Esophagus muscularis mucosa (tissue), 4 donors: Measurements from ENCODE around the gene ME1. TPM values are rescaled to one million over a fixed set of nuclear protein-coding genes. Genes with fewer than 3 reads are reported as not detected.

Experiments used
- DNase-seq: peaks from one replicate; pipeline ENCODE4 v3.0.0-alpha.2; 2017; ENCODE audit errors: extremely low spot score
- H3K27ac ChIP-seq, 4 donors: fragments of 200-600 bp; sonication (generic); replicated peaks in 1 of 4; 1 replicate in 3 of 4; 2 replicates in 1 of 4; pipeline ENCODE4 v1.5.1; 2016 to 2019; ENCODE audit warnings: mild to moderate bottlenecking in 1 of 4
- H3K27me3 ChIP-seq, 4 donors: fragments of 200-600 bp; sonication (generic); one replicate each; pipeline versions ENCODE4 v1.5.1 to v1.6.0; 2016 to 2019
- H3K36me3 ChIP-seq, 4 donors: fragments of 200-600 bp; sonication (generic); one replicate each; pipeline ENCODE4 v1.5.1; 2016 to 2019
- H3K4me1 ChIP-seq, 4 donors: fragments of 200-600 bp; sonication (generic); one replicate each; pipeline ENCODE4 v1.5.1; 2016 to 2019
- H3K4me3 ChIP-seq, 4 donors: fragments of 200-600 bp; sonication (generic); 1 replicate in 2 of 4; 2 replicates in 2 of 4; pipeline ENCODE4 v1.5.1; 2016 to 2019; ENCODE audit warnings: mild to moderate bottlenecking in 4 of 4, moderate library complexity in 1 of 4
- H3K9me3 ChIP-seq, 4 donors: fragments of 200-600 bp; sonication (generic); 1 replicate in 3 of 4; 2 replicates in 1 of 4; pipeline ENCODE4 v1.5.1; 2016 to 2019
- CTCF ChIP-seq, 3 experiments: fragments of 200-600 bp in 2 of 3; fragments of 450-650 bp in 1 of 3; sonication (generic) in 2 of 3; IDR thresholded peaks; one replicate each; pipeline ENCODE4 v1.5.1; 2017 to 2019; ENCODE audit warnings: antibody characterized with exemption in 3 of 3, mild to moderate bottlenecking in 2 of 3, moderate library complexity in 1 of 3
- EP300 ChIP-seq: sonication (generic); formaldehyde crosslinking; IDR thresholded peaks from one replicate; pipeline ENCODE4 v1.6.1; 2017; ENCODE audit warnings: antibody characterized with exemption
- POLR2A ChIP-seq: fragments of 450-650 bp; IDR thresholded peaks from one replicate; pipeline ENCODE4 v1.6.1; 2017; ENCODE audit warnings: antibody characterized with exemption, moderate library complexity, mild to moderate bottlenecking, low read depth
- POLR2AphosphoS5 ChIP-seq, 2 donors: sonication (generic); formaldehyde crosslinking; IDR thresholded peaks; one replicate each; pipeline ENCODE4 v1.6.1; 2017; ENCODE audit warnings: antibody characterized with exemption in 2 of 2
- WGBS: methylation state at CpG from one replicate; pipeline ENCODE4 v1.1.5; 2018; 5-methylcytosine and 5-hydroxymethylcytosine counted together
- intact Hi-C: fragments of 100-400 bp; cut with DNase I; formaldehyde crosslinking; loops from one replicate; pipeline ENCODE4 v1.15.1; 2023
- total RNA-seq, 4 donors: library from RNA; depleted of rRNA; stranded (reverse); fragments of >200 nt; gene quantifications; one replicate each; pipeline versions ENCODE4 v1.1.0 to v1.2.1, GENCODE V29; 2016

Gene ME1
- total RNA-seq, 4 donors from 2014 or later: 15.6 to 25.7 (median 19.3) TPM

DNA sequence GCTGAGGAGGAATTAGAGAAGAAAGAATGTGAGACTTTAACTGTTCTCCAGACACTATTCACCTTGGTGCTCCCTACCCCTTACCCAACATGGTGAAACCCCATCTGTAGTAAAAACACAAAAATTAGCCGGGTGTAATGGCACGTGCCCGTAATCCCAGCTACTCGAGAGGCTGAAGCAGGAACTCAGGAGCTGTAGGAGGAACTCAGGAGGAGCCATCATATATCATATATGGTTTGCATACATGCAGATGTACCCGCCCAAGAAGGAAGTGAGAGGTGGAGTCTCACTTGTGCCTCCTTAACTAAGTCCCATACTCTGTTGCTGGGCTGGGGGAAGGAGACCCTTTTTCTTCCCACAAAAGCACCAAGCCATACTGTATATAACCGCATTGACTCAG is 35.5 kb upstream of the ME1 start:
- TF ChIP-seq EP300 (no peak), POLR2A (no peak), CTCF (IDR thresholded peaks at IDR 0.05) (no peak), POLR2AphosphoS5 (IDR thresholded peaks at IDR 0.05) (no peak)

DNA sequence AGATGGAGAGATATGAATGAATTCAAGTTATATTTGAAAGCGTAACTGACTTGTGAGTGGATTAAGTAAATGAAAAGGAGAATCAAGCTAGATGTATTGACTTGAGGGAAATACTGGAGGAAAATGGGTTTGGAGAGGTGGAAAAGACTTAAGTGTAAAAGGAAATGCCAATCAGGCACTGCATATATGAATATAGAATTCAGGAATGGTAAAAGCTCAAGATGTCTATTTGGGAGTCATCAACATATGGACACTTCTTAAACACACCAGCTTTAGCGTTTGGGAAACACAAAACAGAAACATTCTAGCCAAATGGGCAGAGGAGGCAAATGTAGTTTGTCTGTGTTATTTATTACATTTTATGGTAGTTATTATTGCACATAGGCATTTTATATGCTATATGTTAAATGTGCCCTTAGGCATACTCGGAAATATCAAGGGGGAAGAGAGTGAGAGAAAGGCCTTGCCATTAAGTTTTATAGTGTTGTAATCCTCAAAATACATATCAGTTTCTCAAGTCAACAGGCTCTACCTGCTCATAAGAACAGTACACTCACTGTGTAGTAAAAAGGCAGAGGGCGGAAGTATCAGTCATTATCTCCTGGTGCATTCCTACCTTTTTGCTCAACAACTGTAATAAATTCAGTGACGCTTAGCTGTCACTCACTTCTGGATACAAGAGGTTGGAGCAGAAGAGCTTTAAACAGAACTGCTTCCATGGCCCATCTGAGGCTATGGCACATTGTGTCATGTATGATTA is 33.7 kb upstream of the ME1 start:
- 95% methylated on average over 5 of the region's 5 CpGs for WGBS
- no peak for DNase-seq

More for the DNA sequence above, 35.5 kb upstream of the ME1 start:
- Histone ChIP-seq H3K27ac (no peak overlapping the region), H3K27me3 (no peaks in the 10 kb centered on the region), H3K4me1 (no peaks in the 10 kb centered on the region), H3K36me3 (no peaks in the 10 kb centered on the region), H3K9me3 (no peaks in the 10 kb centered on the region), H3K4me3 (no peak overlapping the region)
- WGBS: 85% methylated on average over 6 of the region's 6 CpGs
- no peak for DNase-seq
- intact Hi-C loops: no loop called here

DNA sequence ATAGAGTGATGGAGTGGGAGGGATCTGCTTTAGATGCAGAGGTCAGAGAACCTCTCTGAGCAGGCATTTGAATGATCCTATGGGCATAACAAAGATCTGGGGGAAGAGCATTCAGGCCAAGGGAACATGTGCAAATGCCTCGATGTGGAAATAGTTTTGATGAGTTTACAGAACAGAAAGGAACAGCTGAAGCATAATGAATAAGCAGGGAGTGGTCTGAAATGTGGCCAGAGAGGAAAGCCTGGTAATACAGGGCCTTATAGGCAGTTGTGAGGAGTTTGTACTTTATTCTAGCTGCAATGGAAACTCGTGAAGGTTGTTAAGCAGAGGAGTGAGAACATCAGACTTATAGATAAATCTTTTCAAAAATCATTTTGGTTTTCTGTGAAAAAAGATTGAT is 33.0 kb upstream of the ME1 start:
- WGBS: 68% methylated on average over 2 of the region's 2 CpGs
- H3K4me1 ChIP-seq: no peaks in the 10 kb centered on the region
- no peaks in the 10 kb centered on the region for H3K36me3 ChIP-seq
- DNase-seq: peak; percentile 55
- intact Hi-C loops: no loop called here
- H3K4me3 ChIP-seq: no peak overlapping the region
- TF ChIP-seq POLR2AphosphoS5 (IDR thresholded peaks at IDR 0.05): no peak
- no peak for TF ChIP-seq EP300
- no peak for TF ChIP-seq CTCF (IDR thresholded peaks at IDR 0.05)
- TF ChIP-seq POLR2A: no peak
- no peaks in the 10 kb centered on the region for H3K27me3 ChIP-seq
- H3K9me3 ChIP-seq: no peaks in the 10 kb centered on the region
- H3K27ac ChIP-seq: no peak overlapping the region

More for the DNA sequence above, 33.7 kb upstream of the ME1 start:
- Histone ChIP-seq H3K27ac (no peak overlapping the region), H3K9me3 (no peaks in the 10 kb centered on the region), H3K4me3 (no peak overlapping the region), H3K4me1 (no peaks in the 10 kb centered on the region), H3K27me3 (no peaks in the 10 kb centered on the region), H3K36me3 (no peaks in the 10 kb centered on the region)
- TF ChIP-seq POLR2A (no peak), POLR2AphosphoS5 (IDR thresholded peaks at IDR 0.05) (no peak), EP300 (no peak), CTCF (IDR thresholded peaks at IDR 0.05) (no peak)
- intact Hi-C loops: no loop called here

DNA sequence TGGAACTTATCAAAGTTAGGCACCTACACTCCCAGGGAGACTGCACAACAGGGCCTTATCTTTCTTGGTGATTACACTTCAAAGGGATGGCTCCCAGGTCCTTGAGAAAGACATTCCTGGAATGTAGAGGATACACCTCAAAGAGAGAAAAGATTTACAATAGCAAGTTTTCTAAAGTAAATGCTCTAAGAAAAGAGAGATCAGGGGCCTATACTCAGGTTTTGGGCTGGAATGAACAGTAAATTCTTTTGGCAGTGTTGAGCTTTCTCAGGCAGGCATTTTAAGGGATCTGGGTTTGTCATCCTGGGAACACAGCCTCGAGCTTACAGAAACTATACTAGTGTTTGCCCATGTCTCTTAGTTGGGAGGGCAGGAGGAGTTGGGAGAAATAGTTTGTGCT is 31.7 kb upstream of the ME1 start:
- Histone ChIP-seq H3K4me1 (no peaks in the 10 kb centered on the region), H3K36me3 (no peaks in the 10 kb centered on the region), H3K9me3 (no peaks in the 10 kb centered on the region), H3K27ac (no peak overlapping the region), H3K27me3 (no peaks in the 10 kb centered on the region), H3K4me3 (no peak overlapping the region)
- 69% methylated on average over 1 of the region's 1 CpG for WGBS
- no peak for TF ChIP-seq EP300
- TF ChIP-seq CTCF (IDR thresholded peaks at IDR 0.05): no peak
- no peak for TF ChIP-seq POLR2AphosphoS5 (IDR thresholded peaks at IDR 0.05)
- no peak for TF ChIP-seq POLR2A
- DNase-seq: no peak
- intact Hi-C loops: no loop called here

- Histone ChIP-seq H3K27ac (no peak overlapping the region), H3K27me3 (no peaks in the 10 kb centered on the region), H3K36me3 (no peaks in the 10 kb centered on the region), H3K9me3 (no peaks in the 10 kb centered on the region), H3K4me1 (no peaks in the 10 kb centered on the region), H3K4me3 (no peak overlapping the region)
- 83% methylated on average over 1 of the region's 1 CpG for WGBS
- intact Hi-C loops: no loop called here
- no peak for TF ChIP-seq POLR2A
- no peak for TF ChIP-seq EP300
- TF ChIP-seq CTCF (IDR thresholded peaks at IDR 0.05): no peak
- no peak for TF ChIP-seq POLR2AphosphoS5 (IDR thresholded peaks at IDR 0.05)
- no peak for DNase-seq
These were observed 30.6 kb upstream of the ME1 start for GRCh38 chr6:83461438-83461837.
